ENCODE data around the gene PROSER3.
"Not testable (repeated sequence)": the region's sequence is repeated elsewhere in the genome, so short reads cannot be mapped to it uniquely, and the experiment has no call there.

The PROSER3 gene

DNA sequence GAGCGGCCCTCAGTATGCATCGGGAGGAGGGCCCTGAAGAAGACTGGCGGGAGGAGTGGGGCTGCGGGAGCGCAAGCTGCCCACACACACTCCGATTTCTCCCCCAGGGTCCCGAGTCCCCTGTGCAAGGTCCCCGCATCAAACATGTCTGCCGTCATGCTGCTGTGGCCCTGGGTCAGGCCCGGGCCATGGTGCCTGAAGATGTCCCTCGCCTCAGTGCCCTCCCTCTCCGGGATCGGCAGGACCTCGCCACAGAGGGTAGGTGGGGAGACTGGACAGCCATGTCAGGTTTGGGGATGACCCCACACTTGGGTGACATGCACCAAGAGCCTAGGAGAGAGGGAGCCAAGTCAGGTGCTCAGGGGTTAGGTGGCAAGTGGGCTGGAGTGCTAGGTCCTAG lies 35.5 kb upstream of the PROSER3 start:
- in situ Hi-C loops (cut with MboI; ENCODE audit: low pct_unique_long_range_greater_than_20kb, low sequenced_read_pairs, unreplicated experiment) = no loop called here
- no peak for DNase-seq (ENCODE audit: low spot score)
- no peak for TF ChIP-seq CTCF (IDR thresholded peaks at IDR 0.05; ENCODE audit: extremely low read depth, insufficient read depth, missing control alignments)

GRCh38 chr19:35722897-35723296 lies 35.1 kb upstream of the PROSER3 start:
- TF ChIP-seq CTCF (IDR thresholded peaks at IDR 0.05; ENCODE audit: extremely low read depth, insufficient read depth, missing control alignments) = no peak
- DNase-seq (ENCODE audit: low spot score) = no peak
- in situ Hi-C loops (cut with MboI; ENCODE audit: low pct_unique_long_range_greater_than_20kb, low sequenced_read_pairs, unreplicated experiment) = no loop called here

- in situ Hi-C loops (cut with MboI; ENCODE audit: low pct_unique_long_range_greater_than_20kb, low sequenced_read_pairs, unreplicated experiment) = no loop called here
- TF ChIP-seq CTCF (IDR thresholded peaks at IDR 0.05; ENCODE audit: extremely low read depth, insufficient read depth, missing control alignments) = no peak
- DNase-seq (ENCODE audit: low spot score) = no peak
Measured at GRCh38 chr19:35723671-35724070, 34.3 kb upstream of the PROSER3 start.

GRCh38 chr19:35724132-35724531 lies 33.8 kb upstream of the PROSER3 start:
- DNase-seq (ENCODE audit: low spot score); in situ Hi-C loops (cut with MboI; ENCODE audit: low pct_unique_long_range_greater_than_20kb, low sequenced_read_pairs, unreplicated experiment): not testable (repeated sequence)

- in situ Hi-C loops (cut with MboI; ENCODE audit: low pct_unique_long_range_greater_than_20kb, low sequenced_read_pairs, unreplicated experiment) = no loop called here
Measured at GRCh38 chr19:35724560-35724959, 33.4 kb upstream of the PROSER3 start.

DNA sequence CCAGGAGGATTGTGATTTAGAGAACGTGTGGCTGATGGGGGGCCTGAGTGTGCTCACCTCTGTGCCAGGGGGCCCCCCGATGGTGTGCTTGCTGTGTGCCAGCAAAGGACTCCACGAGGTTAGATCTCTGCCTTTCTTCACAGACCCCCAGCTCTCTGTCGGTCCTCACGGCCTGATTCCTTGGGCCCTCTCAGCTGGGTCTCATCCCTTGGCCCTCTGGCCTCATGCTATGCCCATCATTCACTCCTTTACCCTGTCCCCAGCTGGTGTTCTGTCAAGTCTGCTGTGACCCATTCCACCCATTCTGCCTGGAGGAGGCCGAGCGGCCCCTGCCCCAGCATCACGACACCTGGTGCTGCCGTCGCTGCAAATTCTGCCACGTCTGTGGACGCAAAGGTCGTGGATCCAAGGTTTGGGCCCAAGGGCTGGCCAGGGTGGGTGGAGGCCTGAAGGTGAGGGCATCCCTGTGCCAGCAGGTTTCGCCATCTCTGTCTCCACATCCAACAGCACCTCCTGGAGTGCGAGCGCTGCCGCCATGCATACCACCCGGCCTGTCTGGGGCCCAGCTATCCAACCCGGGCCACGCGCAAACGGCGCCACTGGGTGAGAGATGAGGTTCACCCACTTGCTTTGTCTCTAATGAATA lies 32.6 kb upstream of the PROSER3 start:
- DNase-seq (ENCODE audit: low spot score) = peak; percentile 10
- no peak for TF ChIP-seq CTCF (IDR thresholded peaks at IDR 0.05; ENCODE audit: extremely low read depth, insufficient read depth, missing control alignments)
- in situ Hi-C loops (cut with MboI; ENCODE audit: low pct_unique_long_range_greater_than_20kb, low sequenced_read_pairs, unreplicated experiment) = no loop called here

More at GRCh38 chr19:35724560-35724959, 33.4 kb upstream of the PROSER3 start:
- no peak for TF ChIP-seq CTCF (IDR thresholded peaks at IDR 0.05; ENCODE audit: extremely low read depth, insufficient read depth, missing control alignments)
- no peak for DNase-seq (ENCODE audit: low spot score)

GRCh38 chr19:35727053-35727955 lies 30.7 kb upstream of the PROSER3 start:
- in situ Hi-C loops (cut with MboI; ENCODE audit: low pct_unique_long_range_greater_than_20kb, low sequenced_read_pairs, unreplicated experiment) = no loop called here
- TF ChIP-seq CTCF (IDR thresholded peaks at IDR 0.05; ENCODE audit: extremely low read depth, insufficient read depth, missing control alignments) = no peak
- DNase-seq (ENCODE audit: low spot score) = peak; percentile 14
